HFFc6 (cell line): ENCODE results near the gene UTS2R. TPM values are rescaled to one million over a fixed set of nuclear protein-coding genes. Genes with fewer than 3 reads are reported as not detected.

Experiments
- DNase-seq: peaks from one replicate; pipeline ENCODE4 v3.0.0-alpha.2; 2018
- H3K27ac Mint-ChIP-seq: 2 replicates; pipeline ENCODE4 v1.8.0; 2020; ENCODE audit warnings: mild to moderate bottlenecking, mixed read lengths
- H3K27me3 Mint-ChIP-seq: 2 replicates; pipeline ENCODE4 v1.8.0; 2021; ENCODE audit warnings: mild to moderate bottlenecking, moderate library complexity, mixed read lengths; ENCODE audit not compliant: insufficient read depth
- H3K36me3 Mint-ChIP-seq: 2 replicates; pipeline ENCODE4 v1.8.0; 2021; ENCODE audit warnings: low read depth, mixed read lengths
- H3K4me1 Mint-ChIP-seq: 2 replicates; pipeline ENCODE4 v1.8.0; 2020; ENCODE audit warnings: low read depth, mixed read lengths
- H3K4me3 Mint-ChIP-seq: 2 replicates; pipeline ENCODE4 v1.8.0; 2020; ENCODE audit warnings: mild to moderate bottlenecking, moderate library complexity, mixed read lengths
- H3K9me3 Mint-ChIP-seq: 2 replicates; pipeline ENCODE4 v1.8.0; 2020; ENCODE audit warnings: mild to moderate bottlenecking, mixed read lengths
- total RNA-seq, 6 experiments: library from RNA; stranded (reverse); fragmentation: NEBNext Ultra II Directional; extraction: Animal tissue kit (Norgen Biotek cat#: 25700); gene quantifications; 2 replicates in 1 of 6; 3 replicates in 5 of 6; pipeline ENCODE4 v1.2.3, GENCODE V29; 2021
- TF ChIP-seq, protein P1 (sequence below): fragments of 200-600 bp; sonication (generic); IDR thresholded peaks from 2 replicates; pipeline ENCODE4 v1.5.0; 2021; ENCODE audit warnings: antibody characterized with exemption, mild to moderate bottlenecking

UTS2R gene
- total RNA-seq, 6 experiments from 2014 or later, result not detected

DNA sequence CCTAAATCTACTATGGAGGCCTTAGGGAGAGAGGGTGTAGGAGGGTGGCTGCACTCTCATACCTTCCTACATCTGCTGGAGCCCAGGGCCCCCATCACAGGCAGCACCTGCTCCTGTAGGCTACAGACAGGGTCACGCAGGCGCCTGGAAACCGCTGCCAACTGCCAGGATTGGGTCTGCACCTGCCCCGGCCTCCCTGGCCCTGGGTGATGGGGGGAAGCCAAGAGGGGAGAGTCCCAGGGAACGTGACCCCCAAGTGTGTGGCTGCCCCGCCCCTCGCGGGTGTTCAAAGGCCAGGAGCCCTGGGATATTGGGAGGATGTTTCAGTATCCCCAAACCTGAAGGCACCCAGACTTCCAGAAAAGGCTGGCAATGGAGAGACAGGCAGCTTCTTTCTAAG lies 18.1 kb upstream of the UTS2R start:
- no peaks in the 10 kb centered on the region for H3K36me3 Mint-ChIP-seq
- H3K4me3 Mint-ChIP-seq, result no peak overlapping the region
- no peak overlapping the region for H3K27ac Mint-ChIP-seq
- no peaks in the 10 kb centered on the region for H3K9me3 Mint-ChIP-seq
- TF ChIP-seq, protein P1, sequence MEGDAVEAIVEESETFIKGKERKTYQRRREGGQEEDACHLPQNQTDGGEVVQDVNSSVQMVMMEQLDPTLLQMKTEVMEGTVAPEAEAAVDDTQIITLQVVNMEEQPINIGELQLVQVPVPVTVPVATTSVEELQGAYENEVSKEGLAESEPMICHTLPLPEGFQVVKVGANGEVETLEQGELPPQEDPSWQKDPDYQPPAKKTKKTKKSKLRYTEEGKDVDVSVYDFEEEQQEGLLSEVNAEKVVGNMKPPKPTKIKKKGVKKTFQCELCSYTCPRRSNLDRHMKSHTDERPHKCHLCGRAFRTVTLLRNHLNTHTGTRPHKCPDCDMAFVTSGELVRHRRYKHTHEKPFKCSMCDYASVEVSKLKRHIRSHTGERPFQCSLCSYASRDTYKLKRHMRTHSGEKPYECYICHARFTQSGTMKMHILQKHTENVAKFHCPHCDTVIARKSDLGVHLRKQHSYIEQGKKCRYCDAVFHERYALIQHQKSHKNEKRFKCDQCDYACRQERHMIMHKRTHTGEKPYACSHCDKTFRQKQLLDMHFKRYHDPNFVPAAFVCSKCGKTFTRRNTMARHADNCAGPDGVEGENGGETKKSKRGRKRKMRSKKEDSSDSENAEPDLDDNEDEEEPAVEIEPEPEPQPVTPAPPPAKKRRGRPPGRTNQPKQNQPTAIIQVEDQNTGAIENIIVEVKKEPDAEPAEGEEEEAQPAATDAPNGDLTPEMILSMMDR, result no peak
- peaks cover 20% of the 10 kb centered on the region for H3K27me3 Mint-ChIP-seq
- DNase-seq, result no peak
- H3K4me1 Mint-ChIP-seq, result peaks cover 18% of the 10 kb centered on the region

DNA sequence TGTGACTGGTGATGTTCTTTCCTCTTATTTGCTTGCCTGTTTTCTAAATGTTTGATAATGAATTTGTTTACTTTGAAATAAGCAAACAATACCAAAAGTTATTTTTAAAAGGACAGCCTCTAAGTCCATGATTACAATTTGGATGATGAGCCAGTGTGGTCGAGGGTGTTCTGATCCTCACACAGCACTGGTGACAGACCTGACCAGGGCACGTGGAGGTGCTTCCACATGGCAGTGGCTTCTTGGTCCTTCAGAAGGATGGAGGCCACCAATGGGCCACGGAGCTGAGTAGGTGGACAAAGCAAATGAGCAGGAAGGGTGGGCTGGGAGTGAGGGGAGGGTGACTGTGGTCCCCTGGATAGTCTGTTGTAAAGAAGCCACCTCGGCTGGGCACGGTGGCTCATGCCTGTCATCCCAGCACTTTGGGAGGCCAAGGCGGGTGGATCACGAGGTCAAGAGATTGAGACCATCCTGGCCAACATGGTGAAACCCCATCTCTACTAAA lies 16.7 kb upstream of the UTS2R start:
- H3K4me1 Mint-ChIP-seq, result peaks cover 9% of the 10 kb centered on the region
- no peak overlapping the region for H3K27ac Mint-ChIP-seq
- peaks cover 17% of the 10 kb centered on the region for H3K27me3 Mint-ChIP-seq
- no peak for DNase-seq
- no peak overlapping the region for H3K4me3 Mint-ChIP-seq
- H3K9me3 Mint-ChIP-seq, result no peaks in the 10 kb centered on the region
- TF ChIP-seq, protein P1, result no peak
- H3K36me3 Mint-ChIP-seq, result no peaks in the 10 kb centered on the region

DNA sequence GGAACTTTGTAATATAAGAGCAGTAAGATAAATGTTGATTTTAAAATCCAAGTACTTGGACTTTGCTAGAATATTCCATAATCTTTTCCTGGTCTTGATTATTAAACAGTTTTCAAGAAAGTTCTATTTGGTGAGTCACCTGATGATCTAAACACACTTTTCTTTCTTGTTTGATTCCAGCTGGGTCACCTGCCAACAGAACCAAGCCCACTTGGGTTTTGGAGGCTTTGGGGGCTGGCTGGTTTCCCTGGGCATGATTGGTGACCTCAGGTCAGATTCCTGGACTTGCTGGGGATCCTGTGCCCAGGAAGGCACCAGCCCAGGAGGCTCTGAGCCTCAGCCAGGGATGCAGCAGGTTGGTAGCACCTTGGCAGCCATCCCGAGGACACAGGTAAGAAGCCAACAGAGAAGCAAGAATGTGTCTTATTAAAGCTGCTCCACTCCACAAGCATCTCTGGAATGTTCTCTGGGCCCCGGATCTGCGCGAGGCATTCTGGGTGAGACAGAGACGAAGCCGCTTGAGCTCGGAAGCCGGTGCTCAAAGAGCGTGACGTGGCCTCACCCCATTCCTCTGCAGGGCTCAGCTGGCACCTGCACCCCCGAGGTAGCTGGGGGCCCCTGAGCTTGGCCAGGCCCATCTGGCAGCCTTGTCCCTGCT lies 15.7 kb upstream of the UTS2R start:
- no peaks in the 10 kb centered on the region for H3K9me3 Mint-ChIP-seq
- TF ChIP-seq, protein P1, result no peak

DNA sequence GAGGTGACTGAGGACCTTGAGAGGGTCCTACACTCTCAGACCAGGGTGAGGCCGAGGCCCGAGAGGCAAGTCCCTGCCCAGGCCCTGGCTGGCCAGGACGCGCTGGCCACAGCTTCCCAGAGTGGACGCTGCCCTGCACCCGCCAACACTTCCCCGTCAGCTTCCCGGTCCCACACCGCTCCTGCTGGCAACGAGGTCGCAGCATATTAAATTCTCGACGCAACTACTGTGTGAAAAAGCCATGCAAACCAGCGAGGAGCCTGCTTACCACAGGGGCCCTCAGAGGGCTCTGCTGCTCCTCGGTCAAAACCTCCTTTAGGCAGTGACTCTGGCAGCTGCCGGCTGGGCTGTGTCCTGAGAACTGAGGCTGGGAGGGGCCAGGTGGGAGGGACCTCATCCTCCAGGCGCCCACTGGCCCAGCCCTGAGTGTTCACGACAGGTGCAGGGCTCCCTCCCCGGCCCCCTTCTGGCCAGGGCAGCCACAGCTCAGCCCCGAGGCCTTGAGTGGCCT lies 14.7 kb upstream of the UTS2R start:
- Mint-ChIP-seq H3K4me3 (no peak overlapping the region), H3K27ac (no peak overlapping the region), H3K9me3 (no peaks in the 10 kb centered on the region), H3K4me1 (peaks cover 9% of the 10 kb centered on the region), H3K27me3 (peaks cover 11% of the 10 kb centered on the region), H3K36me3 (no peaks in the 10 kb centered on the region)
- TF ChIP-seq, protein P1, result no peak
- DNase-seq, result no peak

More for the DNA sequence above, 15.7 kb upstream of the UTS2R start:
- DNase-seq, result no peak
- Mint-ChIP-seq H3K27me3 (peaks cover 11% of the 10 kb centered on the region), H3K27ac (no peak overlapping the region), H3K36me3 (no peaks in the 10 kb centered on the region), H3K4me3 (no peak overlapping the region), H3K4me1 (peaks cover 9% of the 10 kb centered on the region)

DNA sequence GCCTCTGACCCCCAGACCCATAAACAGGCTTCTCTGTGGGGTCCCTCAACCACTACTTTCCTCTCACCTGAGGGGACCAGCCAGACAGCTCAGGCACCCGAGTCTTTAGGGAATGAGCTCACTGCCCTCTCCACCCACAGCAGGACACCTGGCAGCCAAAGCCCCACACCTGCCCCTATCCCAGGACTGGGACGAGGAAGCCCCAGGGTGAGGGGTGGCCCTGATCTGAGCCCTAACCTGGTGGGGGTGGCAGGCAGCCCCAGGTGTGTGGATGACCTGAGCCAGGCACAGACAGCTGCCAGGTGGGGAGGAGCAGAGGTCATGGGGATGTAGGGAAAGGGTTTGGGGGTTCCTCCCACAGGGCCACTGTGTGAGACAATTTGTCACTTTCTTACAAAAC lies 14.2 kb upstream of the UTS2R start:
- H3K4me1 Mint-ChIP-seq, result peaks cover 9% of the 10 kb centered on the region

More for the DNA sequence above, 14.2 kb upstream of the UTS2R start:
- no peaks in the 10 kb centered on the region for H3K9me3 Mint-ChIP-seq
- DNase-seq, result no peak
- H3K27me3 Mint-ChIP-seq, result peaks cover 11% of the 10 kb centered on the region
- H3K4me3 Mint-ChIP-seq, result no peak overlapping the region
- no peak overlapping the region for H3K27ac Mint-ChIP-seq
- TF ChIP-seq, protein P1, result no peak
- no peaks in the 10 kb centered on the region for H3K36me3 Mint-ChIP-seq
